Activated naive CD4-positive, alpha-beta T cell treated with Interleukin-2 at 50 U/mL for 16 hours (primary cell): ENCODE data around the gene NMT1.

Experiments used
- DNase-seq: peaks from one replicate; pipeline ENCODE4 v3.0.0-alpha.2; 2020

Gene NMT1

DNA sequence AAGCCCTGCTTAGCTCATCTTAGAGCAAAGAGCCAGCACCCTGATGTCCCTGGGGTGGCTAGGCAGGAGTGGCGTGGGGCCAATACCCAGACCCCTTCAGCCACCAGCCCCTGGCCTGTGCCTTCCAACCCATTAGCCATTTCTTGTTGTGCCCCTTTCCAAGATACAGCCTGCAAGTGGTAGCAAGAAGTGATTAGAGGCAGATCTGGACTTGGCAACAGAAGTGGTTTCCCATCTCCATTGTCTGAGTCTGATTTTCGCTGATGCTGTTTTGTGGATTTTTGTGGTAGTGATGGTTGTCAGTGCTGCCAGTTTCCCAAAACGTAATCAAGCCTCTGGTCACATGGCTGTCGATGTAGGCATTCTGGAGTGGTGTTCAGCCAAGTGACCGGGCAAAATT, 45.5 kb downstream of the NMT1 start:
- DNase-seq = no peak

DNA sequence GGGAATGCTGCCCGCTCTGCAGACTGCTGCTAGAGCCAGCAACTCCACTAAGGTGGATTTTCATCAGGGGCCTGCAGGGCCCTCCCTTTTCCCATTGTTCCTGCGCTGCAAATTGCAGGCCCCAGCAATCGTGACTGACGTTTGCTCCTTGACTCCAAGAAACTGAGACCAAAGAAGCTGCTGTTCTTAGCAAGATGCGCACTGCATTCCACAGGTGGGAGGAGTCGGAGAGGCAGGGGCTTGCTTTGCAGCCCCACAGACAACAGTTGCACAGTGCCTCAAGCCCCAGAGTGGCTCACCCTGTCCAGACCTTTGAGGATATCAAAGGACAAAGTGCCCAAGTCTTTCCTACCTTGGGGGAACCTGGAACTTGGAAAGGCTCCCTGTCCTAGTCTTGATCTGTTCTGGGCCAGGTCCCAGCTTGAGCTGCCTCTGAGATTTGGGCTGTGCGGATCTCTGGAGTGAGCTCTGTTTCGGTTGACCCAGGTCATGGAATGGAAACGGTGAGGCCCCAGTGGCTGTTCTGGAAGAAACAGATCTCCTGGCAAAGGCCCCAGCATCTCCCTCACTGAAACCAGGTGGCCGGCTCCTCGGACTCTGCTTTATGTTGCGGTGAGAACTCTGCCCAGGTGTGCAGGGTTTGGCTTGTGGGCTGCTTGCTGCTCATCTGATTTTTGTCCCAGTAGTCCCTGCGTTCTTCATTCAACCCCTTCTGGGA, 46.3 kb downstream of the NMT1 start:
- DNase-seq = no peak

DNA sequence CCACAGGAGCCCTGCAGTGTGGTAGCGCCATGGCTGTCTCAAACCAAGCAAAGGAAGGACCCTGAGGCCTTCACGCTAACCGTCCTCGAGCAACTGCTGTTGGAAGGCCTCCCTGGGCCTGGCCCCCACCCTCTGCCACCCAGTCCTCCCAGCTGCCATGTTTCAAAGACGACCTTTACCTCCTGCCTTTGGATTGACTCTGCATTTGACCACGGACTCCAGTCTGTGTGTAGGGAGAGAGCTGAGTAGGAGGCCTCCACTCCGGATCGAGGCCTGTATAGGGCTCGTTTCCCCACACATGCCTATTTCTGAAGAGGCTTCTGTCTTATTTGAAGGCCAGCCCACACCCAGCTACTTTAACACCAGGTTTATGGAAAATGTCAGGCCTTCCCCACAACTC, 46.9 kb downstream of the NMT1 start:
- DNase-seq = no peak

DNA sequence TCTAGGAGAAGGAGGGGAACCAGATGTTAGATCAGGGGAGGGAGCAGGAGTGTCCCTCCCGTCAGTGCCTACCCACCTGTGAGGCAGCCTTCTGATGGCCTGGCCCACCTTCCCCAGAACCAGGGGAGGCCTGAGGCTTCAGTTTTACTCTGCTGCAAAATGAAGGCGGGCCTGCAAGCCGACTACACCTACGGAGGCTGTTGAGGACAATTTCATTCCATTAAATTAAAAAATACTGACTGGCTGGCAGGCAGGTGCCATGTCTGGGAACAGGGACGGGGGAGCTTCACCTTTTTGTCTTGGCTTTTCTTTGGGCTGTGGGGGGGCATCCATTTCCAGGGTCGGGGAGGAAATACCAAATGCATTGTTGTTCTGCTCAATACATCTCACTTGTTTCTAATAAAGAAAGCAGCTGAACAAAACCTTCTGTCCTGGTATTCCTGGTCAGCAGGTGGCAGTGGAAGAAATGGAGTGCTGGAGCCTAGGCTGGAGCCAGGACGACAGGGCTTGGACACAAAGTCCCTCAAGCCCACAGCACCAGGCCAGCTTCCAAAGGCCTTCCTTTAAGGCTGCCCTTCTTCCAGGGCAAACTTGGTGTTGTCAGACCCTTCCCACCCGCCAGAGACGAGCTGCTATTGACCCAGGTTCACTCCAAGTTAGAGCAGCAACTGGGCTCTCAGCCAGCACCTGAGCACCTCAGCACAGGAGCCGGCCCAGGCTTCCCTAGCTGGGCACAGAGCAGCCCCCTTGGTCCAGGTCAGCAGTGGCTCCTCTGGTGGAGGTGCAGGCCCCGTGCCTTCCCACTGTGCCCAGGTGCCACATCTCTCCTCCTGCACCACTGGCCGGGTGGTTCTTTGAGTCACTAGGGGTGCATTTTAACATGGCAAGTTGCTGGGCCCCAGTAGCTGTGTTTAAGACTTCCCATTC, 47.7 kb downstream of the NMT1 start:
- DNase-seq = no peak

DNA sequence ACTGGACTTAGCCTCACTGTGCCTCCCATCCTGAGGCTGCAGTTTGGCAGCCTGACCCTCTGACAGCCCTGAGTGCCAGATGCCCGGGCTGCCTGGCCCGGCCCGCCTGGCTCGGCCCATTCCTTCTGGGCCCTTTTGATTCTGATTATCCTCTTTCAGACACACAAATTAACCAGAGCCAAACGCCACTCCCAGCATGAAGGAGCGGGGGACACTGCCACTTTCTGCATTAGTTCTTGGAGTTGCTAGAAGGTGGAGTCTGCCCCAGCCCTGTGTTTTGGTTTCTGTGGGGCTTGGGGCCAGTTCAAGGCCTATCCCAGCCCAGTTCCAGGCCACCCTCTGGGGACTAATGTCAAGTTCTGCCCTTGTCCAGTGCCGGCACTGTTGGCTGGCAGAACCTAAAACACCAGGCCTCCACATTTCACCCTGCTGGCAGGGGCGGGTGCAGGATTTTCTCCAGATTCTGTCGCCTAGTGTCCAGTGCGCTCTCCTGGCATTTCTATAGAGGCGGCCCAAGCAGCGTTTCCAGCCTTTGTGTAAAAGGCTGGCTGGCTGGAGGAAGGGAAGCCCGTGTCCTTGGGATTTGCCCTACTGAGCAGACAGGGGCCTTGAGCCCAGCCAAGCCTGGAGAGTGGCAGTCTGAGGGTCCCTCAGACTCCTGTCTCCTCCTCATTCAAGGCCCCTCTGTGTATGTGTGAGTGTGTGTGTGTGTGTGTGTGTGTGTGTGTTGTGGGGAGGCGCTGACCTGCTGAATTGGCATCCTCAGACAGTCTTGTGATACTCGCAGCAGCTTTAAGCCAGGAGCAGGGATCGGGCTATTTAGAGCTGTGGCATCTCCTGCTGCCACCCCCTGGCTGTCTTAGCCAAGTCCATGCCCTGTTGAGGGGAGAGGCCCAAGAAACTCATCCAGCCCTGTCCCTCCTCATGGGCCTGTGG, 49.8 kb downstream of the NMT1 start:
- DNase-seq = no peak

DNA sequence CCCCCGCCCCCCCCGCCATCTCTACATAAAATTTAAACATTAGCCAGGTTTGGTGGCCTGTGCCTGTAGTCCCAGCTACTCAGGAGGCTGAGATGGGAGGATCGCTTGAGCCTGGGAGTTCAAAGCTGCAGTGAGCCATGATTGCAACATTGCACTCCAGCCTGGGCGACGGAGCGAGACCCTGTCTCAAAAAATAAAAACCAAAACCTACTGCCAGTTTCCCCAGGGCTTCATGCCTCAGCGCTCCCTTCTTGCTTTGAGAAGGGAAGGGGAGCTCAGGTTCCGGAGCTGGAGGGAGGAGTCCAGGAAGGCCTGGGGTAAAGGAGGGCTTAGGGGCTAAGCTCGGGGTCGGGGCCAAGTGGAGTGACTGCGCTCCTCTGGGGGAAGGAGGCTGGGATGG, 50.7 kb downstream of the NMT1 start:
- DNase-seq = no peak

DNA sequence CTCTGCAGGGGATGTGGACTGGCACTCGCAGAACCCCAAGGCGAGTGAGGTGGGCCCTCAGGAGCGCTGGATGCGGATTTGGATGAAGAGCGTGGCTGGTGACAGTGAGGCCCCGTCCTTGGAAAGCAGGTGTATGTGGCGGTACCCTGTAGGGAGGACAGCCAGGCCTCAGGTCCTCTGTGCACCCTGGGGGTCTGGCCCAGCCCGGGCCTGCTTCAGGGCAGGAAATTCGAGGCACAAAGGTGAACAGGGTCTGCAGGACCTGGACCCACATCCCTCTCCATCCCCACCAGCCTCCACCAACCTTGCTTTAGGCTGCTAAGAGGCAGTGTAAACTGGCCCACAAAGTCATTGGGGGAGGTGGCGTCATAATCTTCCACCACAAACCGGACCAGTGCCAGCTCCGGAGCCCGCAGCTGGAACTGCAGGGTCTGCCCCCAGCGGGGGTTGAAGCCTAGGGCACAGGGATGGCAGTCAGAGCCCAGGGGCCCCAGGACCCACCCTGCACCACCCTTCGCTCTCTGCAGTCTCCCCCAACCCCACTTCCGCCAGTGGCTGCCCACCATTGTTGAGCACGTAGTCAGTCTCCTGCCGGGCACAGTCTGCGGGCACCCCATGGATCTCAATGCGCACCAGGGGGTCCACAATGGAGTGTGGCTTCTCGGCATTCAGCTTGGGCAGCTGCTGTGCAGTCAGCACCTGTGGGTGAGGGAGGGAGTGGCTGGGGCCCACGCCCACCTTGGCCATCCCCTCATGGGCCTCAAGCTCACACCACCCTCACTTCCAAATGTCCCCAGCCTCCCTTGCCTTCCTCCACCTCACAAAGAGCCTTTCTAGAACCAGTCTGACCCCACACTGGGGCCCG, 51.7 kb downstream of the NMT1 start:
- DNase-seq = no peak

DNA sequence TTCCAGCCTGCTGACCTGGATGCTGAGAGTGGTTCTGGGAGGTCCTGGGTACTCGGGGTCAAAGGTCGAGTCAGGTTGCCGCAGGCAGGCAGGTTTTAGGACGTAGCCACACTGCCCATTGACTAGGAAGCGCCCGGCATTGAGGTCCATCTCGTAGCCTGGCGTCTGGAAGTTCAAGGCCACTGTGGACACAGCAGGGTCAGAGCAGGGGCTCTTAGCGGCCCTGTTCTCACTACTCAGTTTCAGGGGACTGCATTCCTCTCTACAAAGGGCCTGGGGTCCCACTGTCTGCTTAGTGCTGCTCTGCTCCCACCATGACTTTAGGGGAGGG, 52.3 kb downstream of the NMT1 start:
- DNase-seq = no peak

DNA sequence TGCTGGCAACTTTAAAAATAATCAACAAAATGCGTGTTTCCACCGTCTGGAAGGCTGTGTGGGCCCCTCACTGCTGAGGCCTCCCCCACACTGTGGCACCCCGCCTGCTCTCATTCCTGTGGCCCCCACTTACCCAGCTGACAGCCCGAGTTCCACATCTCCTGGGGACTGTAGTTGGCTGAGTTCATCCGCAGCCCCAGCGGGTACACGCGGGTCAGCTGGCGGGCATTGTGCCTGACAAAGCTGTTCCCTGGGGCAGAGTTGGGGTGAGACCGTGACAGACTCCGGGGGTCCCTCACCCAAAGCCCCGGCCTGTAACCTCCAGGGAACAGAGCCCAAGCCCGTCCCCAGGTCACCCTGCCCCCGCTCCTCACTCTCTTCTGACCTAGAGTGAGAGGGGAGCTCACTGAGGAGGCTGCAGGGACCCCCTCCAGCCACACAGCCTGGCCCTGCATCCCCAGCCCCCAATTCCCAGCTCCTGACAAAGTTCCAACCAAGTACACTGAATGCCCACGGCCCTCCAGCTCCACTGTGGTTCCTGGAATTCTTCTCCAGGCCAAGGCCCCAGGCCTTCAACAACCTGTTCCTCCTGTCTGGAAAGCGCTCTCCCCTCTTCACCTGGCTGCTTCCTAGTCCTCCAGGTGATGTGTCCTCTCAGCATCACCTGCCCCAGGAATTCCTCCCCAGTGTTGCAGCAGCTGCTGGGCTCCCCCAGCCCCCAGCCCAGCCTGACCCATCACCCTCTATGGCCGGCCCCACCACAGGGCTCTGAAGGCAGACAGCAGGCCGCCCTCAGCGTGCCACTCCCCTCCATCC, 53.2 kb downstream of the NMT1 start:
- no peak for DNase-seq

DNA sequence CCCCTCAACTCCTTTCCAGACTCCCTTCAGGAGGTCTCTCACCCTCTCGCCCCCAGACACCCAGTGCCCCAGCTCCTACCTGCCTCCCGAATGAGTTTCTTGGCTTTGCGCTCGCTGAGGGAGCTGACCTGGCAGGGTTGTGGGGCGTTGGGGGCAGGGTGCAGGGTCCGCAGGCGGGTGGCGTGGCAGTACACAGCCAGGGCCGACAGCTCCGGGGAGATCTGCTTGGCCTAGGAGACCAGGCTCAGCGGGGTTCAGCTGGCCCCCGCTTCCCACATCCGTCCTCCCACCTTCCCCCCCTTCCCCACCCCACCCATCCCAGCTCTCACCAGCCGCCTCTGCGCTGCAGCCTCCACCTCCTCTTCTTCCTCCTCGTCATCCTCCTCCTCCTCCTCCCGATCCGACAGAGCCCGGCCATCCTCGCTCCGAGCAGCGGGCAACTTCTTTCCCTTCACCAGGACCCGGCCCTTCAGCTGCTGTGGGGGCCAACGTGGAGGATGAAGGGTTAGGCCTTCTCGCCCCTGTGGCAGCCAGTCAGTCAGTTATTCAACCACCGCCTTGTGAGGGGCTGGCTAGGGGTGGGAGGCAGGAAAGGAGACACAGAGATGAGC, 54.0 kb downstream of the NMT1 start:
- no peak for DNase-seq

DNA sequence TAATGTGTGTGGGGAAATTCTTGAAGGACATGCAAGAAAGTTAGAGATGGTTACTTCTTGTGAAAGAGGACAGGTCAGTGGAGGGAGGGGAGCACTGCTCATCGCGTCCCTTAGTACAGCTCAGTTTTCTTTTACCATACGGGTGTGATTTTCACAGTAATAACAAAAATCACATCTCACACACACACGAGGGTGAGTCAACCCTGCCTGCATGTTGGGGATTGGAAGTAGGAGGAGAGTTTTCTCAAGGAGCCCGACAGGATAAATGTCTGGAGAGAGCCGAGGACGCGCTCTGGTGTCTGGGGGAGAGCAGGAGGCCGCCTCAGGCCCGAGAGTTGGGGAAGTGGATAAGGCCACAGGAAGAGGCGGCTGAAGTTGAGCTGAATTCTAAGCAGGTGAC, 54.8 kb downstream of the NMT1 start:
- DNase-seq = no peak

DNA sequence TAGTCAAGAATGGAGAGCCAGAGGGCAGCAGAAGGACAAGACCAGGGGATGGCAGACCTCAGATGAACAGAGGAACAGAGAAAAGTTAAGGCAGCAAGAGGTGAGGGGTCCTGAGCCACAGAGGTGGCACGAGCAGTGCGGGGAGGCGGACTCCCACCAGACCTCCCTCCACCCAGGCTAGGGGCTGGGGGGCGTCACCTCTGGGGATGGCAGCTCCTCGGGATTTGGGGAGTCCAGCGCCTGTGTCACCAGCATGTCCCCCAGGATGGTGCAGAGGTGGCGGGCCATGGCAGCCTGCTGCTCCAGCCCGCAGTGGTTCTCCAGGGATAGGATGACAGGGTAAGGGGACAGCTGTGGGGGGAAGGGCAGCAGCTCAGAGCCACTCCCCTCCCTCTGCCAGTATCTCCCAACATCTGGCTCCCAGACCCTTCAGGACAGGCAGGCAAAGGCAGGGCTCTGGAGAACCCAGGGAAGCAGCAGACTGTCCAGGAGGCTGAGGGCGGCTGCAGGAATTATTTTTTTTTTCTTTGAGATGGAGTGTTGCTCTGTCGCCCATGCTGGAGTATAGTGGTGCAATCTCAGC, 55.4 kb downstream of the NMT1 start:
- no peak for DNase-seq

DNA sequence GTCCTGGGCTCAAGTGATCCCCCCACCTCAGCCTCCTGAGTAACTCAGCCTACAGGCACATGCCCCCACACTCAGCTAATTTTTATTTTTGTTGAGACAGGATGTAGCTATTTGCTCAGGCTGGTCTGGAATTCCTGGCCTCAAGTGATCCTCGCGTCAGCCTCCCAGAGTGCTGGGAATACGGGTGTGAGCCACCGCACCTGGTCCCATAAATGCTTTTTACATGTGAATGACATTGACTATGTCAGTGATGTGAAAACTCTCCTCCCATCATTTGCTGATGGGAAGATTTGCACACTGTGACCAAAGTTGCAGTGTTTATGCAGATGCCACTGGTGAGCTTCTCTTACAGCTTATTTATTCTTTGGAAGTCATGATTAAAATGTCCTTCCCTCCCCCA, 56.2 kb downstream of the NMT1 start:
- no peak for DNase-seq

DNA sequence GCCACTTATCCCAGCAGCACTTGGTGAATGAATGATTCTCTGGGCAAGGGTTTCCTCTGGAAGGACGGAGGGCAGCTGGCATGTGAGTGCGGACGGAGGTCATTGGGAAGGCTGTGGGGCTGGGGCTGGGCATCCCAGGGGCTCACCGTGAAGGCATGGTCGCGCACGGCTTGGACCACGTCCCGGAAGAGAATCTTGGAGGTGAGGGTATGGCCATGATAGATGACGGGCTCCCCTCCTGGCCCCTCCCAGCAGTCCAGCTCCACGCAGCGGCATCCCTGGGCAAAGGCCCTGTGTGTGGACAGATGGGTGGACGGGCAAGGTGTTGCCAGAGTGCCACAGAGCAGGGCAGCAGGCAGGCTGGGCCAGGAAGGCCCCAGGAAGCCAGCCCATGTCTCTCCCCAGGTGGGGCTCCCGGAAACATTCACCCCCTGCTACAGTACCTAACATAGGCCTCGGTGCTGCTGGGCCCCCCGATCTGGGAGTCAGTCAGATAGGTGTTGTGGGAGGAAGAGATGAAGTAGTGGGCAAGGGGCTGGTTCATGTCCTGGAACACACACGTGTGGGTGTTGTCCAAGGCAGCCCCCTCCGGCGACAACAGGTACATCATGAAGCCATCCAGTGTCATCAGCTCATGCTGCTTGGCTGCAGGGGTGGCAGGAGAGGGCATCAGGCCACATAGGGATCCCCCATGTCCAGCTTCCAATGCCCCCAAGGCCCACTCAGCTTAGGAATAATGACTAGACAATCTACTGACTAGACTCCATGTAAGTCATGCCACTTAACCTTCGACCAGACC, 56.9 kb downstream of the NMT1 start:
- no peak for DNase-seq

DNA sequence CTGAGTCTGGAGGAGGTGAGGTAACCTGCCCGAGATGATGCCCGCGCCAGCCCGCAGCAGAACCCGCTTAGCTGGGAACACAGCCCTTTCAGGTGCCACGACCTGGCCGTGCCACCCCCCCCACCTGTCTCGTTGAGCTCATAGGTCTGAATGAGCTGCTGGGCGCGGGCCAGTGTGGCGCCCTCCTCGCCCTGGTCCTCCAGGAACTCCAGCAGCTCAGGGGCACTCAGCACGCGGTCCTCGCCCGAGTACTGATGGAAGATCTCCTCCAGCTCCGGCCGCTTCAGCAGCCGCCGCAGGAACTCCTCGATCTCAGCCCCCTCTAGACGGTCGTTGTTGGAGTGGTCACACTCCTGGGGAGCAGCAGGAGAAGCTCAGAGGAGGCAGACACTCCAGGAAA, 57.6 kb downstream of the NMT1 start:
- DNase-seq = no peak

DNA sequence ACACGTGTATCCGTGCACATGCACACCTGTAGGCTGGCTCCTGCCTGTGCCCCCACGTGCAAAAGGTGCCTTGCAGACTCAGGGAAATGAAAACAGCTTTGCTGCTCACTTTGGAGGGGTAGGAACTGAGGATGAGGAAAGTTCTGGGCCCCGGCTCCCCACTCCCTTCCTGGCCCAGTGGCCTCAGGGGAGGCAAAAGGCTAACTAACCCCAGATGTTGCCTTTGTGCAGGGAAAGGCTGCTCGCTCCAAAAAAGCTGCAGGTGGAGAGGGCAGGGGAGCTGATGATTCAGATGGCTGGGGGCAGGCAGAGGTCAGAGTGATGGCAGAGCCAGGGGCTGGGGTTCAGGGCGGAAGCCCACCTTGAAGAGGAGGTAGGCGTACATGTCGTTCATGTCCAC, 58.8 kb downstream of the NMT1 start:
- DNase-seq = no peak

DNA sequence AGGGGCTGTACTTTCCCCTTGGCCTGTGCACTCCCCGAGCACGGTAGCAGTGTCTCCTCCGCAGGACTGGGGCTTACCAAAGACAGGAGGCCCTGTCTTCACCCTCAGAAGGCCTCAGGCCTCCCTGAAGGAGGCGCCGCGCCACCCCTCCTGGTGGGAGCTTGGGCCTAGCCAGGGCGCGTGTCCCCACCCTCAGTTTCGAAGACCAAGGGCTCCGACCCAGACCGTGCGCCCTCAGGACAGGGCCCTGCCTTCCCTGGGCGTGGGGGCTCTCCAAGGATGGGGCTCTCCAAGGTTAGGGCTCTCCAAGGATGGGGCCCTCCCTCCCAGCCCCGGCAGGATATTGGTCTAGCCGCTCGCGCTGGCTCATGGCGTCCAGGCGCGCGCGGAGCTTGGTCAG, 59.4 kb downstream of the NMT1 start:
- DNase-seq = no peak

DNA sequence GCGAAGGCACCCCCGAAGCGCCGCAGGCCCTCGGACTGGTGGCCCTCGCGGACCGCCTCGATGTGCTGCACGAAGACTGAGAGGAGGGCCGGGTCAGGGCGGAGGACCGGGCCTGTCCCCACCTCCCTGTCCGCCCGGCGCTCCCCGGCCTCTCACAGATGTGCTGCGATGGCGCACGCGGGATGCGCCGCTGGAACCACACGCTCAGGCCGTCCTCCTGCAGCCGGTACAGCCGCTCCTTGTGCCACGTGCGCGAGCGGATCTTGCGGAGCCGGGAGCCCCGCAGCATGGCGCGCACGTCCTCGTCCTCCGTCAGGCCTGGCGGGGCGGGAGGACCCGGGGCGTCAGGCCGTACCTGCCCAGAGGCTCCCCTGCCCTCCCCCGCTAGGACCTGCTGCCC, 59.9 kb downstream of the NMT1 start:
- no peak for DNase-seq

DNA sequence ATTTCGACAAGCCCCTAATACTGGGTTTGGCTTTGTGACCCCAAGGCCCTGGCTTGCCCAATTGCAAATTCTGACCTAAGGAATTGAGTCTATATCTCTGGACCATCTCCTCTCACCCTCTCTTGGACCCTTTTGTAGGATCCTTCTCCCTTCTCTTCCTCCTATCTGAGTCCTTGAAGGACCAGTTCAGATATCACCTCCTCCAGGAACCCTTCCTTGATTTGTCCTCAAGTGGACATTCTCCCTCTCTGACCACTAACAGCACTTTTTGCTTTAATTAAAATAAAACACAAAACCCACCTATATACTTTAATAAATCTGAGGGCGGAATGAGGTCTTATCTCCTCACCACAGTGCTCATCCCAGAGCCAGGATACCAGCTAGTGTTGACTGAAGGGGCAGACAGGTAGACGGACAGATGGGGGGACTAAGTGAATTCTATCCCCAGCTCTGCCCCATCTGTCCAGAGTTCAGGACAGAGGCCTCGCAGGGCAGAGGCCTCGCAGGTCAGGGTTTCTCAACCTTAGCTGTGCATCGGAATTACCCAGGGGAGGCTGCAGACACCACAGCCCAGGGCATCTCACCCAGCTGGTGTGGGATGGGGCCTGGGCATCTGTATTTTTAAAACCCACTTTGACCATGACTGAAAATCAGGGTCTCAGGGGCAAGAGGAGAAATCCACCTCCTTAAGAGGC, 62.1 kb downstream of the NMT1 start:
- no peak for DNase-seq
